ENCODE measurements around the gene RFX7.
A peak's percentile ranks its signal among the peaks of the same experiment; 100 is the strongest.

The RFX7 gene

DNA sequence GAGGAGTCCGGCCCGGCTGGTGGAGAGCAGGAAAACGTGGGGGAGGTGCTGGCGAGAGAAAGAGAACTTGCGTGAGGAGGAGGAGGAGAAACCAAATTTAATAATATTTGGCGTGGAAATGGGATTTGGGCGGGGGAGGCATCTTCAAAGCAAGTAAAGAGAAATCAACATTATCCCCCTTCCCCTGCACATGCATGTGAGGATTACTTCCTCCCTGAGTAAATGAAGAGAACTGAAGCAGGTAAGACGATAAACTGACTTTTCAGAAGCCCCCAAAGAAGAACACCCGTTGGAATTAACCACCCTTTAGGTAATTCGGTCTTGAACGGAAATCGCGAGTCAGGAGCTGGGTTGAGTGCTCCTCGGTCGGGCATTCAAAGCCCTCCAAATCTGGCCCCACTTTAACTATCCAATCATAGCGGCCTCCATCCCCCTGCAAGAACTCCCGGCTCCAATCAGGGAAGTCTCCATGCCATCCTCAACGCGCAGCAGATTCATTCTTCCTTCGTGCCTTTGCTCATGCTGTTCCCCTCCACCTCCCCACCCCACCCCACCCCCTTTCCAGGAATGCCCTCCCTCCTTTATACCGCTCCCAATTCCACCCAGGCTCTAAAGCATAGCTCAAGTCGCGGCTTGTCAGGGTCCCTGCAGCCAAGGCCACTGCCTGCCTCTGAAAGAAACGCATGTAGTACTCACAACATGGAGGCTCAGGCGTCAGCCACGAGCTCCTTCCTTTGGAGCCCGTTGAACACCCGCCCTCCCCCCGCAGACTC is 545 bp upstream of the RFX7 start:
- DNase-seq: peak; percentile 19

DNA sequence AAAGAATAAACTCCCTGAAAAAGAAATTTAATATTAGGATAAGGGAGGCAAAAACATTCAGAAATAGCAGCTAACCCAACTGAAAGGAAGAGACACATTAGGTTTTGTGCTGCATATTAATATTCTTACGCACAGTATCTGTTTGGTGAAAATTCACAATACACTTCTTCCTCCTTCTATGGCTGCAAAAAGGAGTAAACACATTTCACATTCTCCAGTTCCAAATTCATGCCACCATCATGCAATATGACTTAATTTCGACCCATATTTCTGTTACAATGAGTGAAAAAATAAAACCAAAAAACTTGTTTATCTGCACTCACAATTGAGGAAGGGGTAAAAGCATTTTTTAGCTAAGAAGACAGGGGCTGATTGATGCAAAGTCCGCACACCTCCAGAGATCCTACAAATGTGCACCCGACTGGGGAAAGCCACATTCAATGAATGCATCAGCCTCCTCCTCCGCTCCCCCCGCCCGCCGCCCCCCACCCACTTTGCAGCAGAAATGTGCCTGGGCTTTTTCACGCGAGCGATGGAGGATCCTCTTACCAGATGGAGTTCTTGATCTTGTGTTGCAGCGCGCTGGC is 1.0 kb downstream of the RFX7 start:
- DNase-seq: no peak

DNA sequence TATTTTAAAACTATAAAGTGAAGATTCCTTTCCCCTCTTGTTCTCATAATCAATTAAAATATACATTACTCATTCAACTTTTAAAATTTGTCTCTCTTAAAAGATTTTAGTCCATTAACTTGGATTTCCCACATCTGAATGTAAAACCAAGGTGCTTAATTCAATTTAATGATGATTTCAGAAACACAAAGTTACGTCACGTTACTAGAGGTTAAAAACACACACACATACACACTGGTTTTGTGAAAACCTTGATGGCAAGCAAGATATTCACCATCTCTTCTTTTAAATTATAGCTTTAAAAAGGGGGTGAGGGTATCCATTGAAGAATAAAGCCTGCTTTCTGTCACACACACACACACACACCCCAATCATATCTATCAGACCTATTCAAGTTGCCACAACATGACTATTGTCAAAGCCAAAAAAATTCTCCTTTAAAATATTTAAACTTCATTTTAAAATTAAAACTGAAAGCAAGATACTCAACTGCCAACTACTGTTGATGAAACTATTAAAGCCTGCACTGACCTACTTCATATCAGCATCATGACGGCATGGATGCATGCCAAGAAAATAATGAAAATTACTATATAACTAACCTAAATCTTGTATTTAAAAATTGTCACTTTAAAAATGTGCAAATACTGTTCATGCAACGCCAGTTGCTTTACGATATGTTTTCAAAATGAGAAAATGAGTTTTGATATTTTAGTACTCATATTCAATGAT is 2.1 kb downstream of the RFX7 start:
- DNase-seq: peak; percentile 19

DNA sequence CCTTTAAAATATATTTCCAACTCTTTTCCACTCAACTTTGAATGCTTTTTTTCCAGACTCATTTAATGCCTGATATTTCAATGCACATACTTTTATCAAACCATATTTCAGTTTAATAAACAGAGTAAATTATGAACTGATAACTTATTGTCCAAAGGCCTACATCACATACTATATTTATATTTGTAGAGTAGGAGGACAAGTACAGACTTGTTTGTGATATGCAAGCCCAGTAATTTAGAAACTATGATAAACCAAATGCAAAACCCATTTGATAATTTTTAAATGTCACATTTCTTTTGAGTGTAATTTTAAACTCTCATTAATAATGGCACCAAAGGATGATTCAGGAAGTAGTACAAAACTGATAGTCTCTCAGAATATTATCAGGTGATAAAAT is 3.3 kb downstream of the RFX7 start:
- DNase-seq: no peak

DNA sequence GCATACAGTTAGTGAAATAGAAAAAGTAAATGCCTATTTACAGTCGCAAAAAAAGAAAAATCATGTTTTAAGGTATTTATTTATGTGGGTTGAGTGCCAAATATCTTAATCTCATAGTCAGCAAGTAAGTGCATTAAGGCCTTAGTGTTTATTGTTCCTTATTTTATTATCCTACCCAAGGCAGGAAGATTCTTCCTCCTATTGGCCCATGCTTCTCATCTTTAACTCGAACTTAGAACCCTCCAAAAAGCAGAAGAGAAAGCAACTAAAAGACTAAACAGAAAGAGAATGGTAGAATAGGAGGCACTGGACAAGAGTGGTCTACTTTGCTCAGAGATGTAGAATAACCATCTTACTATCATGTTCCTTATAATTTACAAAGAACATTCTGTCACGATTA is 7.5 kb downstream of the RFX7 start:
- peak; percentile 4 for DNase-seq

DNA sequence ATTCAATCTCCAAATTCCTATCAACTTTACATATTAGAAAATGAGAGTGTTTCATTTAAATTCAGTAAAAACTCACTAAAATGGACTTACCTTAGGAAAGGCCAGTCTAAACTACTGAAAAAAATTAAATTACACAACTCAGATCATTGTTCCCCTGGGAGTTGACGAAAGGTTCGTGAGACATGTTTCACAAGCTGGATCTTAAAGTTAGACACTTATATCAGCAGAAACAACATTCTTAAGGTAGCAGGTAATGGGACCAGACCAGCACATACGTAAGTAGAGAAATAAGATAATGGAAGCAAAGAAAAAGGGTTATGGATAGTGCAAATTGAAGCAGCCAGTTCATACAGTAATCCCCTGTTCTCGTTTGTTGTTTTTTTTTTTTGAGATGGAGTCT is 8.9 kb downstream of the RFX7 start:
- DNase-seq: no peak

DNA sequence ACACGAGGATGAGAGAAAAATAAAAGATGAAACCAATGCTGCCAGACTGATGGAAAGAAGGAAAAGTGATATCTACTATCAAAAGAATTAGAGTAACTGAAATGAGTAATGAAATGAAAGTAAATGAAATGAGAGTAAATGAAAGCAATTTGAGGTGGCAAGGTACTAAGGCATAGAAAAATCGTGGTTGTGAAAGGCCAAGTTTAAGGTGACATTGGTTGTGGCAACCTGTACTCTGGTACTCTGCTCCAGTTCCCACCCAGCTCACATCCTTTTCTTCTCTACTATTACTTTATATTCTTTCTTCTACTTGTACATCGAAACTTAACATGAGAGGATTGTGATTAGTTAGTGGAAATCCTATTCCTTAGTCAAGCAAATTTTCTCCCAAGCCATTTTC is 10.1 kb downstream of the RFX7 start:
- no peak for DNase-seq

DNA sequence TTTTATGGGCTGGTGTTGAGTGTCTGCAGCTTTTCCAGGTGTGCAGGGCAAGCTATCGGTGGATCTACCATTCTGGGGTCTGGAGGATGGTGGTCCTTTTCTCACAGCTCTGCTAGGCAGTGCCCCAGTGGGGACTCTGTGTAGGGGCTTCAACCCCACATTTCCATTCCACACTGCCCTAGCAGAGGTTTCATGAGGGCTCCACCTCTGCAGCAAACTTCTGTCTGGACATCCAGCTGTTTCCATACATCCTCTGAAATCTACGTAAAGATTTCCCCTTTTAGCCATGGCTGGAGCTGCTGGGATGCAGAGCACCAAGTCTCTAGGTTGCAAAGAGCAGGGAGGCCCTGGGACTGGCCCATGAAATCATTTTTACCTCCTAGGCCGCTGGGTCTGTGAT is 11.6 kb downstream of the RFX7 start:
- DNase-seq: no peak

DNA sequence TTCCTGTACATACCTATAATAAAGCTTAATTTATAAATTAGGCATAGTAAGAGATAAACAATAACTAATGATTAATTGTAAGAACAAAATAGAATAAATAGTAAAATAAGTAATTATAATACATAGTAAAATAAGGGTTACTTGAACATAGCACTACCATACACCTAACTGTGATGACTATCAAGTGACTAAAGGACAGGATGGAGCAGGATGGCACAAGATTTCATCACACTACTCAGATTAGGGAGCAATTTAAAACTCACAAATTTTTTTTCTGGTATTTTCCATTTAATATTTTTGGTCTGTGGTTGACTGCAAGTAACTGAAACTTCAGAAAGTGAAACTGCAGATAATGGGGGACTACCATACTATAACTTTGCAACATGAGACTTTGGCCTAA is 14.8 kb downstream of the RFX7 start:
- no peak for DNase-seq

DNA sequence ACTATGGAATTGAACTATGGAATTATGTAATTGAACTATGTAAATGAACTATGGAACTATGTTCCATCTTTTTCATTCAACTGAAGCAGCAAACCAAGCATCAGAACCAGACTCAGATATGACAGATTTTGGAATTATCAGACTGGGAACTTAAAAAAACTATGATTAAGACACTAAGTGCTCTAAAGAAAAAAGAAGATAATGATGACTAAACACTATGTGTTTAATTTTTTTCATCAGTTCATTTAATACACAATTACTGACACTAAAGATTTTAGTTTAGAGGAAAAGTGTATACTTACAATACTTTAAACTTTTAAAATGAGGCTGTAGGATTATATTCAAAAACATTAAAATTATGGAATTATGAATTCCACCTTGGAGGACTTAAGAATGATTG is 15.3 kb downstream of the RFX7 start:
- no peak for DNase-seq

DNA sequence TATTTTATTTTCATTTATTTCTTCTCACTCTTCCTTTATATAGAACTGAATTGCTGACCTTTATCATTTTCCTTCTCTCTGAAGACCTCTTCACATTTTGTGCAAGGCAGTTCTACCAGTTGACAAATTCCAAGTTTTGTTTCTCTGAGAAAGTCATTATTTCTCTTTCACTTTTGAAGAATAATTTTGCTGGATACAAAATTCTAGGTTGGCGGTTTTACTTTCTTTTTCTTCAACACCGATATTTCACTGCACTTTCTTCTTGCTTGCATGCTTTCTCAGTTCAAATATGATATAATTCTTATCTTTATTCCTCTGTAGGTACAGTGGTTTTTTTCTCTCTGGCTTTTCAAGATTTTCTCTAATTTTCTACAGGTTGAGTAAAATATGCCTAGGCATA is 15.9 kb downstream of the RFX7 start:
- peak; percentile 3 for DNase-seq

DNA sequence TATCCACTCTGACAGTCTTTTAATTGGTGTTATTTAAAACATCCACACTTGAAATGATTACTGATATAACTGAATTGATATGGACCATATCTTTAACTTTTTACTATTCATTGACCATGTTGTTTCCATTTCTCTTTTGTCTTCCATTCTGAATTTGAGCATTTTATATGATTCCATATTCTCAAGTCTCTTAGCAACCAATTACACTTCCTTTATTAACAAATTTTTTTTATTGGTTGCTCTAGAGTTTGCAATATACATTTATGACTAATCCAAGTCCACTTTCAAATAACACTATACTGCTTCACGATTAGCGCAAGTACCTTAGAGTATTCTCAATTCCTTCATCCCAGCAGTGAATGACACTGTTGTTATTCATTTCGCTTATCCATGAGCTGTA is 16.4 kb downstream of the RFX7 start:
- DNase-seq: no peak

DNA sequence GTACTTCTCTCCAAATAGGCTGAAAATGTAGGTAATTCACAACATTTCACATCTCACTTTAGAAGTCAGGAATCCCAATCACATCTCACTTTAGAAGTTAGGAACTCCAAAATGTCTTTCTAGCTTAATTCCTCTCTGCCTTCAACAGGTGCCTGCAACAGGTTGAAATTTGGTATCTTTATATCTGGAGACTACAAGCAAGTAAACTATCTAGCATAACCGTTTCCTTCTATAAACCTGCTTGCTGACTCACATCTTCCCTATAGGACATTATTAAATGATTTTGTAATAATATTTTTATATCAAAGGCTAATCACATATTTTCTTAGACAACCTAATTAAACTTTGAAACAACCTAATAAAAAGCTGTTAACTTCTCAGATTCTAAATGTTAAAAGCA is 18.2 kb downstream of the RFX7 start:
- DNase-seq: no peak

DNA sequence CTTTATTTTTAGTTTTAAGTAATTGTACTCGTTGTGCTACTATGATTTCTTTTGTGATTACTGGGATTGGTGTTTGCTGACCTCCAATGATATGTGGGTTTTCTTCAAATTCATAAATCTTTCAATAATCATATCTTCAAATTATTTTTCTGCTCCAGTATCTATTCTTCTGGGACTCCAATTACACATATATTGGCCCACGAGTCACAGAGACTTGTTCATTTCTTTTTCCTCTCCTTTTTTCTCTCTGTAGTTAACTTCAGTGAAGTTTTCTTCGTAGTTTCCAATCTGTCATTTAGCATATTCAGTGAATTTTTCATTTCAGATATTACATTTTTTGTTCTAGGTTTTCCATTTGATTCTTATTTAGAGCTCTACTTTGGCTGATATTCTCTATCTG is 21.4 kb downstream of the RFX7 start:
- DNase-seq: no peak

DNA sequence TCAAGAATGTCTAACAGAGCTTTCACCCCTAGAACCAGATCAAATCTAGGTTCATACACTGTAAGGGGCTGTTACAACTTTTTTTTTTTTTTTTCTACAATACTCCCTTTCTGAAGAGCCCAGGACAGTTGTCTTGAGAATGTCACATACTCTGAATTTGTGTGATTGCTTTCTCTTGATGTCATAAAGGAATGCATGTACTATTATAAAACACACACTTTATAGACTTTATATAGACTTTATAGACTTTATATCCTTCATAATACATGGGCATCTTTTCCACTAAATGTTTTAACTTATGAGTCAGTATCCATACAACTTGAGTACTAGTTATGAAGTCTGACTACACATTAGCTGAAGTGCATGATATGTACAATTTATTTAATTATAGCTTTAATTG is 26.3 kb downstream of the RFX7 start:
- no peak for DNase-seq

DNA sequence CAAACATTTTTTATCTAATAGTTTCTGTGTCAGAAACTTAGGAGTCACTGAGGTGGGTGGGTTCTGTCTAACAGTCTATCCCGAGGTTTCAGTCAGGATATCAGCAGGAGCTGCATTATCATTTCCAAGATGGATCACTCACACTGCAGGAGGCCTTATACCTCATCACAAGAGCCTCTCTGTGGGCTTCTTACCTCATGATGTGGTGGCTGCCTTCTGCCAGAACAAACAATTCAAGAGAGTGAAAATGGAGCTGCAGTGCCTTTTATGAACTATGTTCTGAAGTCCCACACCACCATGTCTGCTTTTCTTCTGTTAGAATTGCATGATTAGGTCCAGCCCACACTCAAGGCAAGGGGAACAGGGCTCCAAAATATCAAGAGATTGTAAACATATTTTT is 27.9 kb downstream of the RFX7 start:
- no peak for DNase-seq

DNA sequence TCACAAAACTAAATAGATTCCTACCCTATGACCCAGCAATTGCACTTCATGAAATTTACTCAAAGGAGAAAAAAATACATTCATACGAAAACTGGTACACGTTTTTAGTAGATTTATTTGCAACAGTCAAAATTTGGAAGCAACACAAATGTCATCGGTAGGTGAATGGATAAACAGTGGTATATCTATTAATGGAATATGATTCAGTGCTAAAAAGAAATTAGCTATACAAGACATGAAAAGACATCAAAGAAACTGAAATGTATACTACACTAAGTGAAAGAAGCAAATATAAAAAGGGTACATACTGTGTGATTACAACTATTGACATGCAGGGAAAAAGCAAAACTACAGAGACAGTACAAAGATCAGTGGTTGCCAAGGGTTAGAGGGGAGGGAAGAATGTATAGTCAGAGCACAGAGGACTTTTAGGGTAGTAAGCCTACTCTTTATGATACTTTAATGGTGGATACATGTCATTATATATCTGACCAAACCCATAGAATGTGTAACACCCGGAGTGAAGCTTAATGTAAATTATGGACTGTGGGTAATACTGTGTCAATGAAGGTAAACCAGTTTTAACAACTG is 31.6 kb downstream of the RFX7 start:
- no peak for DNase-seq

DNA sequence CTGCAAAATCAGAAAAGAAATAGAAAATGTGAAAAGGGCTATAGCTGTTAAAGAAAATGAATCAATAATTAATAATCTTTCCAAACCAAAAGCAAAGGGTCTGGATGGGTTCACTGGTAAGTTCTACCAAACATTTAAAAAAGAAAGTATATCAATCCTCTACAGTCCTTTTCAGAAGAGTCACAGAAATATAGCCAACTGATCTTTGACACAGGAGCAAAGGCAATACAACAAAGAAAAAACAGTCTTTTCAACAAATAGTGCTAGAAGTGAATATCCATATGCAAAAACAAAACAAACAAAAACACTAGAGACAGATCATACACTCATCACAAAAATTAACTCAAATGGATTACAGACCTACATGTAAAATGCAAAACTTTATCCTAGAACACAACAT is 32.6 kb downstream of the RFX7 start:
- no peak for DNase-seq

DNA sequence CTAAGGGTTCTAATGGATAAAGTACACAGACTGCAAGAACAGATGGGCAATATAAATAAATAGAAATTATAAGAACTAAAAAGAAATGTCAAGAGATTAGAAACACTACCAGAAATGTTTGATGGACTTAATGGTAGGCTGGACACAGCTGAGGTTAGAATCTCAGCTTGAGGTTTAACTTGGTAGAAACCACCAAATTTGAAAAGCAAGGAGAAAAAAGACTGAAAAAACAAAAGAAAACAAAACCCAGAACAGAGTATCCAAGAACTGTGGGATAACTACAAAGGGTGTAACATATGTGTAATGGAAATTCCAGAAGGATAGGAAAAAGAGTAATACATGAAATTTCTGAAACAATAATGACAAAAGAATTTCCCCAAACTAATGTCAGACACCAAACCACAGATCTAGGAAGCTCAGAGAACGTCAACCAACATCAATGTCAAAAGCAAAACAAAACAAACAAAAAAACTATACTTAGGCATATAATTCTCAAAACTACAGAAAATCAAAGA is 35.0 kb downstream of the RFX7 start:
- no peak for DNase-seq

DNA sequence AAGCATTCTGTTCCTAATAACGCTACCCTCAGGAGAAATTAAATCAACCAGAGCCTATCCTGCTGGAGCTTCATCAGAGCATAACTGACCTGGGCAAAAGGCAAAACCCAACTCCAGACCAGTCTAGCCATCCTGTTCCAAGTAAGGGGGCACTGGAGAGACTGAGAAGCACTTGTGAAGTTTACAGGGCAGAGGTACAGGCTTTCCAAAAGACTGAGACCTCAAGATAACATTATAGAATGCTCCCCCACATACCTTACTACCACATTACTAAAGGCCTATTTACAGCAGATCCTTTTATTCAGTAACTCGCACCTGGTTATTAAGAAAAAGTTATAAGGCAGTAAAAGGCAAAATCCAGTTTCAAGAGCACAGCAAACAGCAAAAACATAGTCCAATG is 35.5 kb downstream of the RFX7 start:
- no peak for DNase-seq

DNA sequence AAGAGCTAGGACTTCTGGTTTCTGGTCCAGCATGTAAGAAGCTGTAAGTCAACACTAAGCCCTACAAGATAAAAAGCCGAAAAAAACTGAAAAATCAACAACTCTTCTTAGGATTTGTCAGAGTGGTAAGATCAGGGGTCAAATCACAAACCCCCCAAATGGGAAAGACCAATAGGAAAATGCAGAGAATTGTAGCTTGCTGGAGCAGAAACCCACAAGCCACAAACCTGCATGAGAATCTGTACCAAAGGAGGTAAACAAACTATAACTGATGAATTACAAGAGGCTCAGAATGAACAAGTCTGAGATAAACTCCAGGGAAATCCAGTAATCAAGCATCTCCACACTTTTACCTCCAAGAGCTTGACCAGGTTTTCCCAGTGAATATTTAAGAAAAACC is 36.0 kb downstream of the RFX7 start:
- no peak for DNase-seq

DNA sequence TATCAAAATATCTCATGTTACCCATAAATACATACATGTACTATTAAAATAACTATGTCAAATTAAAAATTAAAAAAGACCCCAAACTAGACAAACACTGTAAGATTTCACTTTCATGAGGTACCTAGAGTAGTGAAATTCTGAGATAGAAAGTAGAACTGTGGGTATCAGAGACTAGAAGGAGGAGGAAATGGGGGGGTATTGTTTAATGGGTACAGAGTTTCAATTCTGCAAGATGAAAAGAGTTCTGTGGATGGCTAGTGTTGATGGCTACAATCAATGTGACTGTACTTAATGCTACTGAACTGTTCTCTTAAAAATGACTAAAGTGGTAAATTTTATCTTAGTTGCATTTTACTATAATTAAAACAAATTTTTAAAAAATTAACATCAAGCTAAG is 36.6 kb downstream of the RFX7 start:
- no peak for DNase-seq

DNA sequence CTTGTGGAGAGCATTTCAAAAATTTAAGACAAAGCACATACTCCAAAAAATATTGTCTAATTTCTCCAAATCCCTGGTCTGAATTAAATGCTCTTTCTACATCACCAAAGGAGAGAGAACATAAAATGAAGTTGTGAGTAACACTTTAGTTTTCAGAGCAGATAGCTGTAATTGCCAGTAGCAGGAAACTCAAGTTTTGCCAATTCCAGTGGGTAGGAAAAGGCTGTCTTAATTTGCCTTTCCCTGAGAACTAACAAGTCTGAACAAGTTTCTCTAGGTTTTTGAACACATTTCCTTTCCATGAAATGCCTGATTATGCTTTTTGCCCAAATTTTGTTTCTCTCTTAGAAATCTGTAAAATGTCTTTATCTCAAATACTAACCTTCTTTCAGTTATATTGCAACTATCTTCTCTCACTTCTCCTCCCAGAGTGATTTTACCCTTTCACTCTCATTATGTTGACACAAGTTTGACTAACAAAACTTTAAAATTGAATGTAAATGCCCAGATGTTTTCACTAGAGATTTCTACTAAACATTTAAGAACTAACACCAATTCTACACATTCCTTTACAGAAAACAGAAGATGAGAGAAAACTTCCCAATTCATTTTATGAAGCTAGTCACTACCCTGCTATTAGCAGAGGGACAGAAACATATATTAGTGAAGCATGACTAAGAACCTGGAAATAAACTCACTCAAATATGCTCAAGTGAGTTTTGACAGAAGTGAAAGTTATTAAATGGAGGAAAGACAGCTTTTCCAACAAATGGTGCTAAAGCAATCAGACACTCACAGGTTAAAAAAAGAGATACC is 38.4 kb downstream of the RFX7 start:
- peak; percentile 16 for DNase-seq

Measured in suppressor macrophage treated with lipopolysaccharide for 4 hours (primary cell).